ENCODE measurements around the gene CD1D. TPM values are rescaled to one million over a fixed set of nuclear protein-coding genes. Genes with fewer than 3 reads are reported as not detected.
A peak's percentile ranks its signal among the peaks of the same experiment; 100 is the strongest.

The CD1D gene
- total RNA-seq, 2 experiments from 2014 or later = not detected

GRCh38 chr1:158177700-158178450 is 2.8 kb upstream of the CD1D start:
- ATAC-seq (peak; percentile 57), DNase-seq (peak; percentile 22)
- ChIA-PET CTCF (no interaction called here), POLR2A (no interaction called here)
- no peaks in the 10 kb centered on the region for H3K9me3 Mint-ChIP-seq (ENCODE audit: insufficient read depth)
- peaks cover 64% of the 10 kb centered on the region for H3K27me3 Mint-ChIP-seq (ENCODE audit: low read depth)
- H3K4me1 Mint-ChIP-seq (ENCODE audit: low read depth) = peaks cover 19% of the 10 kb centered on the region
- H3K27ac Mint-ChIP-seq = no peak overlapping the region
- H3K4me3 Mint-ChIP-seq = no peak overlapping the region
- no peaks in the 10 kb centered on the region for H3K36me3 Mint-ChIP-seq (ENCODE audit: low read depth)

- ChIA-PET POLR2A (no interaction called here), CTCF (no interaction called here)
- no peak for DNase-seq
- no peaks in the 10 kb centered on the region for H3K36me3 Mint-ChIP-seq (ENCODE audit: low read depth)
- H3K4me1 Mint-ChIP-seq (ENCODE audit: low read depth) = peaks cover 19% of the 10 kb centered on the region
- H3K27ac Mint-ChIP-seq = no peak overlapping the region
- H3K9me3 Mint-ChIP-seq (ENCODE audit: insufficient read depth) = no peaks in the 10 kb centered on the region
- no peak for ATAC-seq
- H3K27me3 Mint-ChIP-seq (ENCODE audit: low read depth) = peaks cover 68% of the 10 kb centered on the region
- no peak overlapping the region for H3K4me3 Mint-ChIP-seq
These were observed 1.2 kb upstream of the CD1D start for GRCh38 chr1:158179301-158180041.

- no peak for ATAC-seq
- Mint-ChIP-seq H3K36me3 (ENCODE audit: low read depth) (no peaks in the 10 kb centered on the region), H3K9me3 (ENCODE audit: insufficient read depth) (no peaks in the 10 kb centered on the region), H3K27ac (no peak overlapping the region), H3K4me3 (peak overlapping the region; percentile 74), H3K27me3 (ENCODE audit: low read depth) (peaks cover 58% of the 10 kb centered on the region), H3K4me1 (ENCODE audit: low read depth) (peaks cover 19% of the 10 kb centered on the region)
- CTCF ChIA-PET = no interaction called here
- DNase-seq = no peak
- POLR2A ChIA-PET = interaction anchor here (0.6 kb wide), 1 partner anchor 71 kb away, joined by 3 read pairs; no protein-coding TSS in a partner anchor
These were observed 855 bp downstream of the CD1D start for GRCh38 chr1:158181577-158181922.

GRCh38 chr1:158185770-158186169 is 5.1 kb downstream of the CD1D start:
- ATAC-seq (no peak), DNase-seq (no peak)
- Mint-ChIP-seq H3K36me3 (ENCODE audit: low read depth) (no peaks in the 10 kb centered on the region), H3K4me3 (no peak overlapping the region), H3K9me3 (ENCODE audit: insufficient read depth) (no peaks in the 10 kb centered on the region), H3K4me1 (ENCODE audit: low read depth) (peaks cover 11% of the 10 kb centered on the region), H3K27me3 (ENCODE audit: low read depth) (peaks cover 40% of the 10 kb centered on the region), H3K27ac (no peak overlapping the region)
- ChIA-PET POLR2A (no interaction called here), CTCF (interaction anchor here (0.9 to 2.9 kb wide), 3 partner anchors 11 to 61 kb away, joined by 3 to 9 read pairs (median 3); no protein-coding TSS in a partner anchor)

GRCh38 chr1:158186180-158186579 is 5.5 kb downstream of the CD1D start:
- Mint-ChIP-seq H3K9me3 (ENCODE audit: insufficient read depth) (no peaks in the 10 kb centered on the region), H3K36me3 (ENCODE audit: low read depth) (no peaks in the 10 kb centered on the region), H3K4me1 (ENCODE audit: low read depth) (peaks cover 7% of the 10 kb centered on the region), H3K4me3 (no peak overlapping the region), H3K27ac (no peak overlapping the region), H3K27me3 (ENCODE audit: low read depth) (peaks cover 36% of the 10 kb centered on the region)
- CTCF ChIA-PET = interaction anchor here (0.9 to 2.9 kb wide), 3 partner anchors 10 to 61 kb away, joined by 3 to 9 read pairs (median 3); no protein-coding TSS in a partner anchor
- POLR2A ChIA-PET = no interaction called here
- DNase-seq (no peak), ATAC-seq (no peak)

GRCh38 chr1:158188611-158189010 is 7.9 kb downstream of the CD1D start:
- no peak overlapping the region for H3K4me3 Mint-ChIP-seq
- DNase-seq = no peak
- H3K27me3 Mint-ChIP-seq (ENCODE audit: low read depth) = peaks cover 15% of the 10 kb centered on the region
- ChIA-PET CTCF (no interaction called here), POLR2A (no interaction called here)
- no peak for ATAC-seq
- H3K9me3 Mint-ChIP-seq (ENCODE audit: insufficient read depth) = no peaks in the 10 kb centered on the region
- no peak overlapping the region for H3K27ac Mint-ChIP-seq
- no peaks in the 10 kb centered on the region for H3K36me3 Mint-ChIP-seq (ENCODE audit: low read depth)
- H3K4me1 Mint-ChIP-seq (ENCODE audit: low read depth) = no peaks in the 10 kb centered on the region

GRCh38 chr1:158189624-158190023 is 8.9 kb downstream of the CD1D start:
- CTCF ChIA-PET = interaction anchor here (2.7 kb wide), 1 partner anchor 14 kb away, joined by 16 read pairs; no protein-coding TSS in a partner anchor
- Mint-ChIP-seq H3K27ac (no peak overlapping the region), H3K36me3 (ENCODE audit: low read depth) (no peaks in the 10 kb centered on the region), H3K4me3 (no peak overlapping the region), H3K4me1 (ENCODE audit: low read depth) (no peaks in the 10 kb centered on the region), H3K27me3 (ENCODE audit: low read depth) (peaks cover 15% of the 10 kb centered on the region), H3K9me3 (ENCODE audit: insufficient read depth) (no peaks in the 10 kb centered on the region)
- ATAC-seq (no peak), DNase-seq (no peak)
- POLR2A ChIA-PET = no interaction called here

- no peak overlapping the region for H3K4me3 Mint-ChIP-seq
- CTCF ChIA-PET = interaction anchor here (2.7 kb wide), 1 partner anchor 13 kb away, joined by 16 read pairs; no protein-coding TSS in a partner anchor
- POLR2A ChIA-PET = no interaction called here
- no peaks in the 10 kb centered on the region for H3K9me3 Mint-ChIP-seq (ENCODE audit: insufficient read depth)
- no peaks in the 10 kb centered on the region for H3K4me1 Mint-ChIP-seq (ENCODE audit: low read depth)
- H3K36me3 Mint-ChIP-seq (ENCODE audit: low read depth) = no peaks in the 10 kb centered on the region
- DNase-seq (no peak), ATAC-seq (no peak)
- no peak overlapping the region for H3K27ac Mint-ChIP-seq
- H3K27me3 Mint-ChIP-seq (ENCODE audit: low read depth) = peaks cover 18% of the 10 kb centered on the region
These were observed 10.6 kb downstream of the CD1D start for GRCh38 chr1:158191299-158191698.

- no peaks in the 10 kb centered on the region for H3K9me3 Mint-ChIP-seq (ENCODE audit: insufficient read depth)
- H3K27ac Mint-ChIP-seq = no peak overlapping the region
These were observed 15.8 kb downstream of the CD1D start for GRCh38 chr1:158196461-158196860.

GRCh38 chr1:158199849-158200248 is 19.2 kb downstream of the CD1D start:
- Mint-ChIP-seq H3K36me3 (ENCODE audit: low read depth) (no peaks in the 10 kb centered on the region), H3K27ac (no peak overlapping the region), H3K27me3 (ENCODE audit: low read depth) (peaks cover 16% of the 10 kb centered on the region), H3K4me3 (no peak overlapping the region), H3K4me1 (ENCODE audit: low read depth) (no peaks in the 10 kb centered on the region), H3K9me3 (ENCODE audit: insufficient read depth) (no peaks in the 10 kb centered on the region)
- DNase-seq (no peak), ATAC-seq (no peak)
- CTCF ChIA-PET = no interaction called here
- POLR2A ChIA-PET = no interaction called here

More at GRCh38 chr1:158196461-158196860, 15.8 kb downstream of the CD1D start:
- no peaks in the 10 kb centered on the region for H3K36me3 Mint-ChIP-seq (ENCODE audit: low read depth)
- POLR2A ChIA-PET = no interaction called here
- ATAC-seq (no peak), DNase-seq (no peak)
- no peak overlapping the region for H3K4me3 Mint-ChIP-seq
- CTCF ChIA-PET = interaction anchor here (1.2 kb wide), 1 partner anchor 11 kb away, joined by 3 read pairs; no protein-coding TSS in a partner anchor
- no peaks in the 10 kb centered on the region for H3K4me1 Mint-ChIP-seq (ENCODE audit: low read depth)
- peaks cover 7% of the 10 kb centered on the region for H3K27me3 Mint-ChIP-seq (ENCODE audit: low read depth)

GRCh38 chr1:158200527-158200926 is 19.8 kb downstream of the CD1D start:
- no peak for ATAC-seq
- no peaks in the 10 kb centered on the region for H3K9me3 Mint-ChIP-seq (ENCODE audit: insufficient read depth)

More at GRCh38 chr1:158200527-158200926, 19.8 kb downstream of the CD1D start:
- ChIA-PET CTCF (interaction anchor here (0.7 kb wide), 1 partner anchor 41 kb away, joined by 3 read pairs; no protein-coding TSS in a partner anchor), POLR2A (no interaction called here)
- Mint-ChIP-seq H3K4me1 (ENCODE audit: low read depth) (no peaks in the 10 kb centered on the region), H3K27ac (no peak overlapping the region), H3K36me3 (ENCODE audit: low read depth) (no peaks in the 10 kb centered on the region), H3K27me3 (ENCODE audit: low read depth) (peaks cover 18% of the 10 kb centered on the region), H3K4me3 (no peak overlapping the region)
- DNase-seq = no peak
